ENCODE measurements around the gene PPCDC. TPM values are rescaled to one million over a fixed set of nuclear protein-coding genes. Genes with fewer than 3 reads are reported as not detected.

Gene PPCDC
- polyA plus RNA-seq, 5 donors = 11.1 to 16.3 (median 11.9) TPM

Other genes starting within 250 kb of the PPCDC start
- gene CSK, start 241.5 kb upstream of the PPCDC start, polyA plus RNA-seq (ENCODE audit: insufficient read depth in 1 of 5, insufficient read length in 5 of 5, low replicate concordance in 1 of 5) = 10 to 100 TPM; 35.6 to 56.6 (median 38.0) TPM
- gene LMAN1L, start 210.8 kb upstream of the PPCDC start, polyA plus RNA-seq (ENCODE audit: insufficient read depth in 1 of 5, insufficient read length in 5 of 5, low replicate concordance in 1 of 5) = under 1 TPM in 1 of 5 donors, not detected in 4; 0.18 TPM
- gene CPLX3, start 197.0 kb upstream of the PPCDC start, polyA plus RNA-seq (ENCODE audit: insufficient read depth in 1 of 5, insufficient read length in 5 of 5, low replicate concordance in 1 of 5) = under 1 TPM in 2 of 5 donors, not detected in 3; 0.05 to 0.10 TPM
- 10 to 100 TPM; 23.7 to 43.4 (median 34.2) TPM for gene ULK3, start 180.4 kb upstream of the PPCDC start, polyA plus RNA-seq (ENCODE audit: insufficient read depth in 1 of 5, insufficient read length in 5 of 5, low replicate concordance in 1 of 5)
- gene SCAMP2, start 150.2 kb upstream of the PPCDC start, polyA plus RNA-seq (ENCODE audit: insufficient read depth in 1 of 5, insufficient read length in 5 of 5, low replicate concordance in 1 of 5) = 10 to 100 TPM; 41.9 to 64.1 (median 48.2) TPM
- gene MPI, start 133.5 kb upstream of the PPCDC start, polyA plus RNA-seq (ENCODE audit: insufficient read depth in 1 of 5, insufficient read length in 5 of 5, low replicate concordance in 1 of 5) = 10 to 100 TPM; 53.0 to 61.6 (median 59.0) TPM
- 10 to 100 TPM; 57.1 to 72.3 (median 60.3) TPM for gene FAM219B, start 116.7 kb upstream of the PPCDC start, polyA plus RNA-seq (ENCODE audit: insufficient read depth in 1 of 5, insufficient read length in 5 of 5, low replicate concordance in 1 of 5)
- gene COX5A, start 85.5 kb upstream of the PPCDC start, polyA plus RNA-seq (ENCODE audit: insufficient read depth in 1 of 5, insufficient read length in 5 of 5, low replicate concordance in 1 of 5) = 100 to 1,000 TPM; 106 to 141 (median 118) TPM
- 10 to 100 TPM in 1 of 5 donors, 1 to 10 TPM in 4; 4.5 to 10.4 (median 5.6) TPM for gene RPP25, start 66.8 kb upstream of the PPCDC start, polyA plus RNA-seq (ENCODE audit: insufficient read depth in 1 of 5, insufficient read length in 5 of 5, low replicate concordance in 1 of 5)
- gene SCAMP5, start 28.0 kb upstream of the PPCDC start, polyA plus RNA-seq (ENCODE audit: insufficient read depth in 1 of 5, insufficient read length in 5 of 5, low replicate concordance in 1 of 5) = 10 to 100 TPM; 11.5 to 28.0 (median 14.2) TPM
- gene C15orf39, start 178.3 kb downstream of the PPCDC start, polyA plus RNA-seq (ENCODE audit: insufficient read depth in 1 of 5, insufficient read length in 5 of 5, low replicate concordance in 1 of 5) = 10 to 100 TPM in 4 of 5 donors, 1 to 10 TPM in 1; 7.2 to 17.3 (median 10.7) TPM
- gene GOLGA6C, start 234.7 kb downstream of the PPCDC start, polyA plus RNA-seq (ENCODE audit: insufficient read depth in 1 of 5, insufficient read length in 5 of 5, low replicate concordance in 1 of 5) = not detected

All from right lung (tissue), 5 donors.